ENCODE results near the gene SHISAL2A.

Gene SHISAL2A

GRCh38 chr1:52677076-52677806 lies 44.3 kb downstream of the SHISAL2A start:
- H3K27me3 ChIP-seq (ENCODE audit: insufficient read depth, poor library complexity, severe bottlenecking) = no peaks in the 10 kb centered on the region
- H3K4me3 ChIP-seq (ENCODE audit: severe bottlenecking) = no peak overlapping the region
- no peak for DNase-seq (ENCODE audit: low spot score)
- no peaks in the 10 kb centered on the region for H3K9me3 ChIP-seq (ENCODE audit: severe bottlenecking)
- TF ChIP-seq CTCF (IDR thresholded peaks at IDR 0.05; ENCODE audit: poor library complexity, severe bottlenecking) = no peak
- no peak overlapping the region for H3K27ac ChIP-seq (ENCODE audit: poor library complexity, severe bottlenecking)
- H3K4me1 ChIP-seq (ENCODE audit: insufficient read depth, poor library complexity, severe bottlenecking) = peaks cover 13% of the 10 kb centered on the region
- H3K36me3 ChIP-seq (ENCODE audit: low read depth) = no peaks in the 10 kb centered on the region
- ATAC-seq (ENCODE audit: low read depth) = no peak

GRCh38 chr1:52679048-52679447 lies 46.1 kb downstream of the SHISAL2A start:
- Histone ChIP-seq H3K27me3 (ENCODE audit: insufficient read depth, poor library complexity, severe bottlenecking) (no peaks in the 10 kb centered on the region), H3K9me3 (ENCODE audit: severe bottlenecking) (no peaks in the 10 kb centered on the region), H3K36me3 (ENCODE audit: low read depth) (no peaks in the 10 kb centered on the region), H3K4me1 (ENCODE audit: insufficient read depth, poor library complexity, severe bottlenecking) (peaks cover 9% of the 10 kb centered on the region), H3K4me3 (ENCODE audit: severe bottlenecking) (no peak overlapping the region), H3K27ac (ENCODE audit: poor library complexity, severe bottlenecking) (no peak overlapping the region)
- no peak for TF ChIP-seq CTCF (IDR thresholded peaks at IDR 0.05; ENCODE audit: poor library complexity, severe bottlenecking)
- DNase-seq (ENCODE audit: low spot score) (no peak), ATAC-seq (ENCODE audit: low read depth) (no peak)

GRCh38 chr1:52679498-52679897 lies 46.5 kb downstream of the SHISAL2A start:
- ATAC-seq (ENCODE audit: low read depth) = no peak
- Histone ChIP-seq H3K4me3 (ENCODE audit: severe bottlenecking) (no peak overlapping the region), H3K36me3 (ENCODE audit: low read depth) (no peaks in the 10 kb centered on the region), H3K27me3 (ENCODE audit: insufficient read depth, poor library complexity, severe bottlenecking) (no peaks in the 10 kb centered on the region), H3K4me1 (ENCODE audit: insufficient read depth, poor library complexity, severe bottlenecking) (peaks cover 6% of the 10 kb centered on the region), H3K27ac (ENCODE audit: poor library complexity, severe bottlenecking) (no peak overlapping the region), H3K9me3 (ENCODE audit: severe bottlenecking) (no peaks in the 10 kb centered on the region)
- DNase-seq (ENCODE audit: low spot score) = no peak
- no peak for TF ChIP-seq CTCF (IDR thresholded peaks at IDR 0.05; ENCODE audit: poor library complexity, severe bottlenecking)

- Histone ChIP-seq H3K4me1 (ENCODE audit: insufficient read depth, poor library complexity, severe bottlenecking) (no peaks in the 10 kb centered on the region), H3K36me3 (ENCODE audit: low read depth) (no peaks in the 10 kb centered on the region), H3K9me3 (ENCODE audit: severe bottlenecking) (no peaks in the 10 kb centered on the region), H3K27ac (ENCODE audit: poor library complexity, severe bottlenecking) (no peak overlapping the region), H3K4me3 (ENCODE audit: severe bottlenecking) (no peak overlapping the region), H3K27me3 (ENCODE audit: insufficient read depth, poor library complexity, severe bottlenecking) (no peaks in the 10 kb centered on the region)
- DNase-seq (ENCODE audit: low spot score) (no peak), ATAC-seq (ENCODE audit: low read depth) (no peak)
- no peak for TF ChIP-seq CTCF (IDR thresholded peaks at IDR 0.05; ENCODE audit: poor library complexity, severe bottlenecking)
Measured at GRCh38 chr1:52680353-52680752, 47.4 kb downstream of the SHISAL2A start.

- no peak for ATAC-seq (ENCODE audit: low read depth)
- Histone ChIP-seq H3K4me3 (ENCODE audit: severe bottlenecking) (no peak overlapping the region), H3K36me3 (ENCODE audit: low read depth) (peaks cover 7% of the 10 kb centered on the region), H3K4me1 (ENCODE audit: insufficient read depth, poor library complexity, severe bottlenecking) (no peaks in the 10 kb centered on the region), H3K27me3 (ENCODE audit: insufficient read depth, poor library complexity, severe bottlenecking) (no peaks in the 10 kb centered on the region), H3K27ac (ENCODE audit: poor library complexity, severe bottlenecking) (no peak overlapping the region), H3K9me3 (ENCODE audit: severe bottlenecking) (no peaks in the 10 kb centered on the region)
- TF ChIP-seq CTCF (IDR thresholded peaks at IDR 0.05; ENCODE audit: poor library complexity, severe bottlenecking) = no peak
- DNase-seq (ENCODE audit: low spot score) = no peak
Measured at GRCh38 chr1:52681136-52681535, 48.2 kb downstream of the SHISAL2A start.
